GM19238 (cell line): ENCODE data around the gene LMO4.
A peak's percentile ranks its signal among the peaks of the same experiment; 100 is the strongest.

Experiments
- DNase-seq: peaks from one replicate; pipeline ENCODE4 v3.0.0; 2011; ENCODE audit warnings: low spot score; ENCODE audit not compliant: insufficient read length

The LMO4 gene

GRCh38 chr1:87327376-87328271 lies 1.1 kb upstream of the LMO4 start:
- no peak for DNase-seq

DNA sequence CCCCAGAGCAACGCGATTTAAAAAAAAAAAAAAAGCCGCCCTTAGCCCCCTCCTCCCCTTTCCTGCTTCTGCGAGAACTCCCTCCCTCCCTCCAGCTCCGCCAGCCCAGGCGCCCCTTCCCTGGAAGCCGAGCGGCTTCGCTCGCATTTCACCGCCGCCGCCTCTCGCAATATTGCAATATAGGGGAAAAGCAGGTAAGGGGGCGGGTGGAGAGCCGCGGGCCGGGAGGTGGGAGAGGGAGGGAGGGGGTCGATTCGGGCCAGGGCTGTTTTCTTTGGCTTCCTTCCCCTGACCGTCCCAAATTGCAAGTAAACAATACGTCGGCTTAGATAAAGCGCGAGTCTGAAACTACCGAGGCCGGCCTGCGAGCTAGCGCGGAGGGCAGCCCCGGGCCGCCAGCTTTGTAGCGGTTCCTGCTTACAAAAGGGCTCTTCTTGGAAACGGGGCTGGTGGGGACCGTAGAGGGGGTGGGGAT lies 408 bp downstream of the LMO4 start:
- DNase-seq: no peak

GRCh38 chr1:87329526-87330056 lies 911 bp downstream of the LMO4 start:
- no peak for DNase-seq

DNA sequence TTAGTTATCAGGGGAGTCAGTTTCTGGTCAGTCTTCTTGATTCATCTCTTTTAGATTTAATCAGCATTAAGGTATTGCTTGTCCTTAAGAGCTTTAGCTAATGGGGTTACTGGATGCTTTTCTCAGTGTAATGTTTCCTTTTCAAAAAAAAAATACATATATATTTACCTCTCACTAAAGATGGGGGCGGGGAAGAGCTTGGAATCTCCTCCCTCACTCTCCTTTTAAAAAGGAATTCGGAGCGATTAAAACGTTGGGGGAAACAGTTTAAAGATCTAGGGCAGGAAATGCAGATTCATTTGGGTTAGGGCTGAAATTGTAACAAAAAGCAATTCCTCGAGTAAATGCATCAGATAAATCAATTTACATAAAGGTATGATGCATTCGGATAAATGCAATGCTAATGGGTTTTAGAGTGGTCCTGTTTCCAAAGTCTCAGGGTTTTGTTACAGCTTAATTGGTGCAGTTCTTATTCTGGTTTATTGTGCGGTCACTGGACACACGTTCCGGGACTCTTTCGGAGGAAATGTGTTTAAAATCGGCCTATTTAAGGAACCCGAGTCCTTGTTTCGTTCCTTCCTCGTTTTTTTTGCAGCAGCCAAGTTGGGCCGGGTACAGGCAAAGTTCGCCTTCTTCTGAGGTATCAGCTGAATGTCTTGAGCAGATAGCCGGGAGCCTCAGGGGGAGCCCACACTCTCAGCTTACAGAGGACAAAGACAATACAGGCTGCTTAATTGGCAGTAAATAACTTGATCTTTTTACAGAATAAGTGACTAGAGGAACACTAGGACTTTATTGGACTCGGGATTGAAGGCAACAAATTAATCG lies 1.6 kb downstream of the LMO4 start:
- no peak for DNase-seq

DNA sequence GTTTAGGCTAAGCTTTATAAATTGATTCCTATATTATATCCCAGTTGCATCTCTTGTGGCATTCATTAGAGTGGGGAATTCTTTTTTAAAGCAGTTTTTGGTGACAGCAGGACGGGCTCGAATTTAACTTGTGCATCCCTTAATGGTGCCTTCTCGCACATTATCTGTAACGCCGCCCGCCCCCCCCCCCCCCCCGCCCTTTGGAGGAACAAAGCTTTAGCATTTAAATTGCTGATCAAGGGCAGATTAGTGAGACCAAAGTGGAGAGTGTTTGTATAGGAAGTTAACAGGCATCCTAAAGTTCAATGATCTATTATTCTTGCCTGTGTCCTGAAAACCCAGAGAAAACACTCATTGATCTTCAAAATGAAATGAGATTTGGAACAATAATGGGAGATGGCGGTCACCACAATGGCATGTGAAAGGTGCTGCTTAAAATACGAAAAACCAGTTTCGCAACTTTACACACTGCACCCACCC lies 2.2 kb downstream of the LMO4 start:
- no peak for DNase-seq

DNA sequence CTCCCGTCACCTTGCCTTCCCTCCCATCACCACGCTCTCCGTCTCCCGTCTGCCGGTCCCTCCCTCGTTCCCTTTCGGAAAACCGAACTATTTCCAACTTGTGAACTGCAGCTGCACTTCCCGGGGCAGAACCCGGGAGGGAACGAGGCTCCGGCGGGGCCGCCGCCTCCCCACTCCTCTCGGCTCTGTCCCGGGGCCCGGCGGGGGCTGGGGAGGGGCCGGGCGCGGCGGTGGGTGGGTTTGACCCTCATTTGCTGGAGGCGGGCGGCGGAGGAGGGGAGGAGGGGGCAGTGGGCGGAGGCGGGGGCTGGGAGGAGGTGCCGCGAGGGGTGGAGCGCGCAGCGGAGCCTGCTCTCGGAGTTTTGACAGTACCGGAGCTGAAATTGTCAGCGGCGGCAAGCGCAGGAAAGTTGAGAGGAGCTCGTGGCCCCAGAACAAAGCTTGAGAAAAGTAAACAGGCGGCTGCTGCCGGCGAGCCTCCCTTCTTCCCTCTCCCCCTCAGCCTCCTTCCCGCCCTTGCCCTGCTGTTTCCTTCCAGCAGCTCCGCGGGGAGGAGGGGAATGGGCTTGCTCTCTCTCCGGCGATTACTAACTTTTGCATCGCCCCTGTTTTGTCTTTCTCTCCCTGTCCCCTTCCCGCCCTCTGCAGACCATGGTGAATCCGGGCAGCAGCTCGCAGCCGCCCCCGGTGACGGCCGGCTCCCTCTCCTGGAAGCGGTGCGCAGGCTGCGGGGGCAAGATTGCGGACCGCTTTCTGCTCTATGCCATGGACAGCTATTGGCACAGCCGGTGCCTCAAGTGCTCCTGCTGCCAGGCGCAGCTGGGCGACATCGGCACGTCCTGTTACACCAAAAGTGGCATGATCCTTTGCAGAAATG lies 2.9 kb downstream of the LMO4 start:
- peak; percentile 50 for DNase-seq

DNA sequence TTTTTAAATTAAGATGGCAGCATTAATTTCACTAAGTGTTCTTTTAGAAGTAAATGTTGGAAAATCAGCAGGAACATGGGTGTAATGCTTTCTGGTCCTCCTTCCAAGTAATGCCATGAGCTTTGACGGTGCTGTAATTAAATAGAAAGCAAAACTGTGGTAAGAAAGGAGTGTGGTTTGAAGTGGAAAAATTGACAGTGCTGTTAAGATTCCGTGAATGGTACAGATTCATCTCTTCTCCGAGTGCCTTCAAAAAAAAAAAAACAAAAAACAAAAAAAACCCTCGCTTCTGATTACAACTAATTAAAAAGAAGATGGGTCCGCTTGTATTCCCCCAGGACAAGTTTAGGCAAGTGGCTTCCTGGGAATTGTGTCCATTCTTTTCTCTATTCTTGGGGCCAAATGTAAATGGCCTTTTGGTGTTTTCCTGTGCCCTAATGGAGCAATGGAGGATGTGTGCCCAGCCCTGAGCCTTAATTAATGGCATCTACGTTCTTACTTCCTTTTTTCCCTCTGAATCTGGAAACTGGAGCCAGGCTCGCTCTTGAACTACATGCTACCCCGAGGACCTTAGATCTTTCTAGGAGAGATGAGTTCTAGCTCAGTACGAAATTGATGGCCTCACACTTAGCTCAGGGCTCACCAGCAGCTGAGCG lies 5.1 kb downstream of the LMO4 start:
- DNase-seq: no peak

GRCh38 chr1:87334351-87335174 lies 5.9 kb downstream of the LMO4 start:
- no peak for DNase-seq

- peak; percentile 70 for DNase-seq
Observed at GRCh38 chr1:87335175-87335884, 6.7 kb downstream of the LMO4 start.

DNA sequence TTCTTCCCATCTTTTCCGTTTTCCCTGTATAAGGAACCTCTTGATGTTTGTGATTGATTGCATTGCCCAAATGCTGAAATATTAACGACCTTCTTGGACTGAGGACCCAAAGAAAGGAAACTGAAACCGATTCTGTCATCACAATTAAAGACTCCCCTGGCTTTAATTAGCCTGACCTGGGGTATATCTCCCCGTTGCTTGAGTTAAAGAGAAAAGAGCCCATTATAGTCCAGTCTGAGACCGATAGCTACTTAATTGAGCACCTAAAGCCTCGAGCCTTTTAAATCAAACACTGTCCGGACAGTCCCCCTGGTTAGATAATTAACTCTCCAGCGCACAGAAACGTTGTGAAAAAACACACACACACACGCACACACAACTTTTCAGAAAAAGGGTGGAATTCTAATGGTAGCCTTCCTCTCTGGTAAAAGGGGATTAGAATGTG lies 8.0 kb downstream of the LMO4 start:
- no peak for DNase-seq

- DNase-seq: no peak
Observed at GRCh38 chr1:87337606-87338005, 8.9 kb downstream of the LMO4 start.

DNA sequence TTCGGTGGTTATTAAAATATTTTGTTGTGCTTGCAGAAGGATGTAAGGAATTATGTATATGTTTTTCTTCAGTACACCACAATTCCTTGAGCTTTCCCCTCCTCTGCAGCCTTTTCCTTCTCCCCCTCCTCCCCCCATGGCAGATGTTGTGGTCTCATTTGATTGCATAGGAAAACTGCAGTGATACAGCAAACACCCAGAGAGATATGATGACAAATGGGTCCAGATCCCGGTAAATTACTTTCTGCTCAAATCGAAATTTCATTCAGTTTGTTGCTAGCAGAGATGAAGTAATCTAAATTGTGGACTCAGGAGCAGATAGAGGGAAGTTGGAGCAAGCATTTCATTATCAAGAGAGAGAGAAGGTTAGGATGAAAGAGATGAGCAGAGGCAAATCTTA lies 9.9 kb downstream of the LMO4 start:
- no peak for DNase-seq

- no peak for DNase-seq
Observed at GRCh38 chr1:87344231-87344630, 15.6 kb downstream of the LMO4 start.

GRCh38 chr1:87346130-87346814 lies 17.6 kb downstream of the LMO4 start:
- no peak for DNase-seq

GRCh38 chr1:87348341-87349019 lies 19.8 kb downstream of the LMO4 start:
- no peak for DNase-seq

- no peak for DNase-seq
Observed at GRCh38 chr1:87349036-87349435, 20.4 kb downstream of the LMO4 start.

GRCh38 chr1:87355894-87356293 lies 27.2 kb downstream of the LMO4 start:
- DNase-seq: no peak

DNA sequence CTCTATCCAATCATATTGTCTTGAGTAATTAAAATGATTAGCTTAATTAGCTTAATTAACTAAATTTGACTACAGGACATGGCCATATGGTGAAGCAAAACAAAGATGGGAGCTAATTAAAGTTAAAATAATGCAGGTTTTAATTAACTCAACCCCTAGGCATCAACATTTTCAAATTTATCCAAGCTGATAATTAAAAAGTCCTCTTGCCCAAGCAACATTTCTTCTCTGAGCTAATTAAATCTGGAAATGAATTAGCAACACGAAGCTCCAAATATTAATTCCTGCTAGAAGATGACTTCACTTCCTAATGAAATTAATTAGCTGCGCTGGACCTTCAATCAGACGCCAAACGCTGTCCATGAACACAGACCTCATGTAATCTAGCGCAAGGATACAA lies 27.9 kb downstream of the LMO4 start:
- DNase-seq: no peak
